Smooth muscle cell of the umbilical artery (primary cell): ENCODE data around the gene PHOSPHO1. TPM values are rescaled to one million over a fixed set of nuclear protein-coding genes. Genes with fewer than 3 reads are reported as not detected.

Experiments used
- total RNA-seq: library from RNA; depleted of rRNA; stranded (reverse); fragments of >200 nt; gene quantifications from 2 replicates; pipeline ENCODE4 v1.2.3, GENCODE V29; 2014

Gene PHOSPHO1, protein sequence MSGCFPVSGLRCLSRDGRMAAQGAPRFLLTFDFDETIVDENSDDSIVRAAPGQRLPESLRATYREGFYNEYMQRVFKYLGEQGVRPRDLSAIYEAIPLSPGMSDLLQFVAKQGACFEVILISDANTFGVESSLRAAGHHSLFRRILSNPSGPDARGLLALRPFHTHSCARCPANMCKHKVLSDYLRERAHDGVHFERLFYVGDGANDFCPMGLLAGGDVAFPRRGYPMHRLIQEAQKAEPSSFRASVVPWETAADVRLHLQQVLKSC
- 0.30 TPM in 1 of 2 replicates, not detected in the other for total RNA-seq

DNA sequence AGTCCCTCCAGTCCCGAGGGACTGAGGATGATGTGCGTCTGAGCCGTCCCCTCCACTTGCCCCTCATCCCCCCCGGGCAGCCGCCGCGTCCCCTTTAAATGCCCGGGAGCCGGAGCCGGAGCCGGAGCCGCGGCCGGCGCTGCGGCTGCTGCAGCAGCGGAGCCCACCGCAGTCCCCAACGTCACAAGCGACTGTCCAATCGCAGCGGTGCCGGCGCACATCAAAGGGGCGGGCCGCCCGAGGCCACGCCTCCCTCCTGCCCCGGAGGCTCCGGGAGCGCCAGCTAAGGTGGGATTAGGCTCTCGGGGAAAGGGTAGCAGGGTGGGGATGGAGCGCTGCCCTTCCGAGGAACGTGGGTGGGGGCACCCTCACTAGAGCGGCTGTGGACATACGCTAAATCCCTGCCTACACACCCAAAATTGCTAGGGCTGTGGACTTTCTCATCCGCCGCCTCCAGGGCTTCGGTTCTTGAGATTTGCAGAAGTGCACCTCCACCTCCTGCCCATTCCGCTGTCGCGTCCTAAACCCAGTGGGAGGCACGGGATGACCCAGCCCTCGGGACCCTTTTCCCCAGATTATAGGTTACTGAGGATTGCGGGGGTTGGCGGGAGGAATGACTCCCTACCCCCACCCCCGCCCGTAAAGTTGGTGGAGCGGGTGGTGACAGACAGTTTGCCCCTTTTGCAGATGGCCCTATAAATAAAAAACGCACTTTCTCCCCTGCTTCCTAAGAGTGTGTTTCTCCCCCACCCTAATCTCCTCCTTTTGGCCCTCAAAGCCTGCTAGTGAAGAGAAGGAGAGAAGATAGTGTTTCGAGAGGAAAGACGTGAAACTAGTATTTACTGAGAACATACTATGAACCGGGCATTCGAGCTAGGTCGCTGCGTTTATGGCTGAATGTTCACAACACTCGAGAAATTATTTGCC is at the start of gene PHOSPHO1:
Gene PHOSPHO1, minus strand, starts transcription at position 152 of the 927 bp plus-strand sequence. CDS start 4,096 bp downstream, outside the sequence.

DNA sequence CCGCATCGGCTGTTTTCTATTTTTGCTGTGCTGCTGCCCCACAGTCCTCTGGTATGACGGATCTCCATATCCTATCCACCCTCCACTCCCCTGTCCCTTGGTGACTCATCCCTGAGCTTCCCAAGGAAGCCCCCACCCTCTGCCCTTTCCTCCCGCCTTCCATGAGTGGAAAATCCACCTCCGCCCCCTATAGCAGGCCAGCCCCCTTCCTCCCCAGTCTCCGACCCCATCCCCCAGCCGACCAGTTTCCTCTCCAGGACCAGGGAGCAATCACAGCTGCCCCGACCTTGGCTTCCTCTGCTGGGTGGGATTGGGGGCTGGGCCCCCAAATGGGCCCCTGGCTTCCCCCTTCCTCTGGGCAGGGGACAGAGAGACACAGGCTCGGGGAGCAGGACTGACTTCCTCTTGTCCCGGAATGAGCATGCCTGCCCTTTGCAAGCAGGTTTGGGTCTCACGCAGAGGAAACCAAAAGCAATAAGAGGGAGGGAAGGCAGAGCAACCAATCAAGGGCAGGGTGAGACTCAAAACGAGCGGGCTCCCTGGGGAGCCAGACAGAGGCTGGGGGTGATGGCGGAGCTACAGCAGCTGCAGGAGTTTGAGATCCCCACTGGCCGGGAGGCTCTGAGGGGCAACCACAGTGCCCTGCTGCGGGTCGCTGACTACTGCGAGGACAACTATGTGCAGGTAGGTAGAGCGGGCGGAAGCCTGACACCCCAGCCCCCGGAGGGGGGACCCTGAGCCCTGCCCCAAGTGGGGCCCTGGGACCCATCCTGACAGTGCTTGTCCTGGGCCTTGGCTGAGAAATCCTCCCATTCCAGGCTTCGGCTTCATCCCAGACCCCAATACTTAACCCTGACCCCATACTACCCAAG is 20.2 kb downstream of the PHOSPHO1 start, which contains the start of the genes ABI3 and GNGT2:
Gene ABI3, plus strand, starts transcription at position 550 of the 872 bp plus-strand sequence. Its CDS starts 18 bp downstream, at position 568.
Gene GNGT2, minus strand, starts transcription at position 417 of the 872 bp plus-strand sequence. CDS start 3,152 bp downstream, outside the sequence.

Other genes starting within 250 kb of the PHOSPHO1 start
- 12.2 and 28.5 TPM in 2 replicates for gene IGF2BP1, start 233.4 kb downstream of the PHOSPHO1 start, total RNA-seq
- gene B4GALNT2, start 98.0 kb downstream of the PHOSPHO1 start, total RNA-seq: not detected in 2 replicates
- not detected in 2 replicates for gene GNGT2, start 20.2 kb downstream of the PHOSPHO1 start, total RNA-seq
- under 0.01 TPM in 1 of 2 replicates, not detected in the other for gene ABI3, start 20.1 kb downstream of the PHOSPHO1 start, total RNA-seq
- 9.8 and 11.1 TPM in 2 replicates for gene ZNF652, start 131.5 kb upstream of the PHOSPHO1 start, total RNA-seq
- gene PHB1, start 184.1 kb upstream of the PHOSPHO1 start, total RNA-seq: 114 and 130 TPM in 2 replicates